KMS-11 (cell line): ENCODE measurements around the gene ATG14.

Source experiments
- H2AFZ ChIP-seq: fragments of 200-600 bp; sonication (generic); 2 replicates; pipeline ENCODE4 v1.6.1; 2016; ENCODE audit warnings: antibody characterized with exemption, mixed run types, low read depth
- H3K27ac ChIP-seq: fragments of 200-600 bp; sonication (generic); 2 replicates; pipeline ENCODE4 v1.6.1; 2016; ENCODE audit warnings: mild to moderate bottlenecking, mixed run types
- H3K27me3 ChIP-seq: fragments of 200-600 bp; sonication (generic); 2 replicates; pipeline ENCODE4 v1.6.1; 2017; ENCODE audit warnings: mild to moderate bottlenecking, low read depth, mixed run types, moderate library complexity; ENCODE audit not compliant: insufficient read depth
- H3K36me3 ChIP-seq: fragments of 200-600 bp; sonication (generic); 2 replicates; pipeline ENCODE4 v1.6.1; 2017; ENCODE audit warnings: mild to moderate bottlenecking, mixed run types; ENCODE audit not compliant: insufficient read depth
- H3K4me1 ChIP-seq: fragments of 200-600 bp; sonication (generic); 2 replicates; pipeline ENCODE4 v1.6.1; 2016; ENCODE audit warnings: mild to moderate bottlenecking, low read depth, mixed run types; ENCODE audit not compliant: poor library complexity, severe bottlenecking
- H3K4me2 ChIP-seq: fragments of 200-600 bp; sonication (generic); 2 replicates; pipeline ENCODE4 v1.7.0; 2016; ENCODE audit warnings: mild to moderate bottlenecking, mixed run types
- H3K4me3 ChIP-seq: fragments of 200-600 bp; sonication (generic); IDR thresholded peaks from 2 replicates; pipeline ENCODE4 v1.6.1; 2017; ENCODE audit warnings: low read depth, low read length, mixed read lengths; ENCODE audit not compliant: insufficient read depth
- H3K79me2 ChIP-seq: fragments of 200-600 bp; sonication (generic); 2 replicates; pipeline ENCODE4 v1.6.1; 2016; ENCODE audit warnings: low read depth, mixed run types; ENCODE audit not compliant: insufficient read depth
- H3K9ac ChIP-seq: fragments of 200-600 bp; sonication (generic); 2 replicates; pipeline ENCODE4 v1.6.1; 2016; ENCODE audit warnings: mild to moderate bottlenecking, mixed run types
- H4K20me1 ChIP-seq: fragments of 200-600 bp; sonication (generic); 2 replicates; pipeline ENCODE4 v1.6.1; 2016; ENCODE audit warnings: mild to moderate bottlenecking, mixed run types; ENCODE audit not compliant: insufficient read depth
- TF ChIP-seq, protein P1 (sequence below): fragments of 200-600 bp; sonication (generic); conservative IDR thresholded peaks from 2 replicates; pipeline ENCODE4 v1.6.1; 2017; ENCODE audit warnings: low read depth, mild to moderate bottlenecking, antibody characterized with exemption, low read length, moderate library complexity, mixed read lengths

The ATG14 gene

GRCh38 chr14:55370883-55371455 lies 40.7 kb downstream of the ATG14 start:
- Histone ChIP-seq H3K4me2 (no peak overlapping the region), H3K4me1 (peaks cover 8% of the 10 kb centered on the region), H3K9ac (no peak overlapping the region), H3K79me2 (no peaks in the 10 kb centered on the region), H3K36me3 (no peaks in the 10 kb centered on the region), H3K27ac (no peak overlapping the region), H3K4me3 (no peak overlapping the region), H2AFZ (no peak overlapping the region), H3K27me3 (no peaks in the 10 kb centered on the region), H4K20me1 (no peaks in the 10 kb centered on the region)
- TF ChIP-seq, protein P1, sequence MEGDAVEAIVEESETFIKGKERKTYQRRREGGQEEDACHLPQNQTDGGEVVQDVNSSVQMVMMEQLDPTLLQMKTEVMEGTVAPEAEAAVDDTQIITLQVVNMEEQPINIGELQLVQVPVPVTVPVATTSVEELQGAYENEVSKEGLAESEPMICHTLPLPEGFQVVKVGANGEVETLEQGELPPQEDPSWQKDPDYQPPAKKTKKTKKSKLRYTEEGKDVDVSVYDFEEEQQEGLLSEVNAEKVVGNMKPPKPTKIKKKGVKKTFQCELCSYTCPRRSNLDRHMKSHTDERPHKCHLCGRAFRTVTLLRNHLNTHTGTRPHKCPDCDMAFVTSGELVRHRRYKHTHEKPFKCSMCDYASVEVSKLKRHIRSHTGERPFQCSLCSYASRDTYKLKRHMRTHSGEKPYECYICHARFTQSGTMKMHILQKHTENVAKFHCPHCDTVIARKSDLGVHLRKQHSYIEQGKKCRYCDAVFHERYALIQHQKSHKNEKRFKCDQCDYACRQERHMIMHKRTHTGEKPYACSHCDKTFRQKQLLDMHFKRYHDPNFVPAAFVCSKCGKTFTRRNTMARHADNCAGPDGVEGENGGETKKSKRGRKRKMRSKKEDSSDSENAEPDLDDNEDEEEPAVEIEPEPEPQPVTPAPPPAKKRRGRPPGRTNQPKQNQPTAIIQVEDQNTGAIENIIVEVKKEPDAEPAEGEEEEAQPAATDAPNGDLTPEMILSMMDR, result no peak

DNA sequence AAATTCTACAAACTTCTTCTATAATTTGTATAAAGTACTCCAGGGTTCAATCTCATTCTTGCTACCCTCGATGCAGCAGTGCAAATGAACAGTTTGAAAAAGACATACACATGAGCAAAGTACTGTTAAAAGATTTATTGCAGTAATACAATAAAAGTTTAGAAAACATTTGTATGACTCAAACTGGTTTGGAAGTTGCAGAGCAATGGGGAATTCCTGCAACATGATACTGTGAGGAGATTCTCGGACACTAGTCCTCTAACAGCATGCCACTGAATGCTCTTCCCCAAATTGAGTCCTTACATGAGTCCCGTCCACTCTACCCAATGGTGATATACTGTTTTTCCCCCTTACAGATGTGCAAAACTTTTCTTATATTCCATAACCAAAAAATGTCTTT lies 45.4 kb downstream of the ATG14 start:
- TF ChIP-seq, protein P1, result no peak
- Histone ChIP-seq H2AFZ (no peak overlapping the region), H3K27me3 (no peaks in the 10 kb centered on the region), H3K4me3 (no peak overlapping the region), H3K27ac (no peak overlapping the region), H3K79me2 (no peaks in the 10 kb centered on the region), H3K4me1 (no peaks in the 10 kb centered on the region), H4K20me1 (no peaks in the 10 kb centered on the region), H3K36me3 (no peaks in the 10 kb centered on the region), H3K4me2 (no peak overlapping the region), H3K9ac (no peak overlapping the region)

GRCh38 chr14:55361190-55361589 lies 50.4 kb downstream of the ATG14 start:
- Histone ChIP-seq H4K20me1 (no peaks in the 10 kb centered on the region), H3K4me1 (no peaks in the 10 kb centered on the region), H3K4me3 (no peak overlapping the region), H3K79me2 (no peaks in the 10 kb centered on the region), H3K36me3 (no peaks in the 10 kb centered on the region), H3K4me2 (no peak overlapping the region), H2AFZ (no peak overlapping the region), H3K9ac (no peak overlapping the region), H3K27ac (no peak overlapping the region), H3K27me3 (no peaks in the 10 kb centered on the region)
- TF ChIP-seq, protein P1, result no peak

DNA sequence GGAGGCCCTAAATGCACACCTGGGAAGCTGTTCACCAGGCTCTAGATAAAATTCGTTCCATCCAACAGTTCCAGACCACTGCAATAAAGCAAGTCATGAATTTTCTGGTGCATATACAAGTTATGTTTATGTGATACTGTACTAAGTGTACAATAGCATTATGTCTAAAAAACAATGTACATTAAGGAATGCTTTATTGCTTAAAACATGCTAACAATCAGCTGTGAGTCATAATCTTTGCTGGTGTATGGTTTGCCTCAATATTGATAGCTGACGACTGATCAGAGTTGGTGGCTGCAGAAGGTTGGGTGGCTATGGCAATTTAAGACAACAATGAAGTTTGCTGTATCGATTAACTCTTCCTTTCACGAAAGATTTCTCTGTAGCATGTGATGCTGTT lies 52.3 kb downstream of the ATG14 start:
- Histone ChIP-seq H3K9ac (no peak overlapping the region), H2AFZ (no peak overlapping the region), H3K4me2 (no peak overlapping the region), H3K27me3 (no peaks in the 10 kb centered on the region), H3K36me3 (no peaks in the 10 kb centered on the region), H3K4me1 (no peaks in the 10 kb centered on the region), H4K20me1 (no peaks in the 10 kb centered on the region), H3K79me2 (no peaks in the 10 kb centered on the region), H3K4me3 (no peak overlapping the region), H3K27ac (no peak overlapping the region)
- TF ChIP-seq, protein P1, result no peak
